Measurements from ENCODE around the gene TAS2R7. TPM values are rescaled to one million over a fixed set of nuclear protein-coding genes. Genes with fewer than 3 reads are reported as not detected.

Gene TAS2R7
- total and polyA plus RNA-seq, 10 of the 15 experiments (the other 5 are each of a cell fraction or from before 2014, with no cell fraction given): not detected

GRCh38 chr12:10849425-10849878, 47.0 kb upstream of the TAS2R7 start, which contains the start of gene PRR4:
Gene PRR4 (minus strand): TSS chr12:10849475. CDS start chr12:10849437, 38 bp downstream.
- ChIA-PET CTCF (no interaction called here), RAD21 (ENCODE audit: unreplicated experiment) (no interaction called here), SMC1A (ENCODE audit: uncharacterized antibody, unreplicated experiment) (no interaction called here), POLR2A (no interaction called here)
- Histone ChIP-seq H3K9me3 (replicated peaks; ENCODE audit: control insufficient read depth, insufficient read depth, low read length) (no peaks in the 10 kb centered on the region), H4K20me1 (ENCODE audit: control insufficient read depth, insufficient read depth) (no peaks in the 10 kb centered on the region), H3K27me3 (replicated peaks in 1 of 2; ENCODE audit: control insufficient read depth in 2 of 2, insufficient read depth in 2 of 2, low read length in 1 of 2) (no peaks in the 10 kb centered on the region), H3K79me2 (ENCODE audit: control insufficient read depth, insufficient read depth, low read length) (no peaks in the 10 kb centered on the region), H3K4me3 (no peak within 1 kb of the TSS), H3K27ac (ENCODE audit: control insufficient read depth, insufficient read depth) (no peak within 1 kb of the TSS), H3K9ac (ENCODE audit: control insufficient read depth, insufficient read depth, low read length) (no peak within 1 kb of the TSS), H3K4me1 (ENCODE audit: control insufficient read depth, insufficient read depth, low read length) (no peaks in the 10 kb centered on the region), H2AFZ (ENCODE audit: control insufficient read depth, low read depth, low read length) (no peak within 1 kb of the TSS), H3K36me3 (ENCODE audit: control insufficient read depth in 2 of 2, insufficient read depth in 2 of 2, low read length in 1 of 2) (peaks cover 0 to 2% of the 10 kb centered on the region in 2 experiments; a peak in 2 of 4 replicates), H3K4me2 (ENCODE audit: control insufficient read depth, insufficient read depth) (no peak within 1 kb of the TSS)
- BruUV-seq (replicated peaks): no TSS peak
- intact Hi-C loops (cut with micrococcal nuclease; ENCODE audit: unreplicated experiment): no loop called here
- FAIRE-seq (no peak), DNase-seq (ENCODE audit: low read depth, low spot score) (no peak), ATAC-seq (no peak)
- WGBS (ENCODE audit: insufficient coverage, insufficient replicate concordance, low lambda C conversion rate, missing lambda C conversion rate): 91% methylated on average over 4 of the region's 4 CpGs
- TF ChIP-seq BCL11A (IDR thresholded peaks at IDR 0.05; ENCODE audit: low read depth, low read length) (no peak), DPF2 (IDR thresholded peaks at IDR 0.05) (no peak), SMAD5 (IDR thresholded peaks at IDR 0.05; ENCODE audit: low read depth) (no peak), IRF5 (IDR thresholded peaks at IDR 0.05; ENCODE audit: borderline replicate concordance) (no peak), USF1 (IDR thresholded peaks at IDR 0.05; ENCODE audit: borderline replicate concordance, extremely low read length, insufficient read depth, low read depth, low read length) (no peak), SUPT20H (IDR thresholded peaks at IDR 0.05; ENCODE audit: borderline replicate concordance, control insufficient read depth, low read depth, low read length) (no peak), CEBPZ (IDR thresholded peaks at IDR 0.05; ENCODE audit: low read depth, low read length) (no peak), JUND (IDR thresholded peaks at IDR 0.05; ENCODE audit: low read depth, low read length) (no peak), E2F8 (IDR thresholded peaks at IDR 0.05; ENCODE audit: low read depth, partially characterized antibody) (no peak)
- in situ Hi-C loops (cut with MboI): no loop called here
